Upper lobe of right lung (tissue), 1 donor: ENCODE results near the gene ABRACL. TPM values are rescaled to one million over a fixed set of nuclear protein-coding genes. Genes with fewer than 3 reads are reported as not detected.

ENCODE experiments used
- ATAC-seq: fragments of 200-7000 bp; cut with Tn5 transposase; one replicate; pipeline ENCODE4 v1.9.1; 2020; ENCODE audit warnings: mild to moderate bottlenecking, moderate library complexity
- DNase-seq: peaks from one replicate; pipeline ENCODE4 v3.0.0-alpha.2; 2020
- H3K27ac ChIP-seq: fragments of 200-600 bp; one replicate; pipeline ENCODE4 v1.8.0; 2022
- H3K27me3 ChIP-seq: fragments of 200-600 bp; one replicate; pipeline ENCODE4 v1.8.0; 2022; ENCODE audit warnings: mild to moderate bottlenecking
- H3K36me3 ChIP-seq: fragments of 200-600 bp; one replicate; pipeline ENCODE4 v1.8.0; 2022
- H3K4me1 ChIP-seq: fragments of 200-600 bp; one replicate; pipeline ENCODE4 v1.8.0; 2022
- H3K4me3 ChIP-seq: fragments of 200-600 bp; one replicate; pipeline ENCODE4 v1.8.0; 2022; ENCODE audit warnings: mild to moderate bottlenecking
- H3K9me3 ChIP-seq: fragments of 200-600 bp; one replicate; pipeline ENCODE4 v1.8.0; 2022
- intact Hi-C: fragments of 100-400 bp; cut with DNase I; formaldehyde crosslinking; loops from one replicate; pipeline ENCODE4 v1.11.0; 2022
- total RNA-seq: library from RNA; stranded (reverse); fragmentation: NEBNext Ultra II Directional; extraction: Animal tissue kit (Norgen Biotek cat#: 25700); gene quantifications from one replicate; pipeline ENCODE4 v1.2.1, GENCODE V29; 2021
- TF ChIP-seq, protein P1 (sequence below): fragments of 200-600 bp; IDR thresholded peaks from one replicate; pipeline ENCODE4 v1.8.0; 2022; ENCODE audit warnings: antibody characterized with exemption
- donor health status: DM: no; HTN: yes; CAD: no; lungs with severe emphysema.

ABRACL gene
- total RNA-seq, 1 donor from 2014 or later = 32.0 TPM

- no peaks in the 10 kb centered on the region for H3K27me3 ChIP-seq
- intact Hi-C loops = no loop called here
- H3K27ac ChIP-seq = no peak overlapping the region
Observed at GRCh38 chr6:139080255-139080920, 51.8 kb downstream of the ABRACL start.

DNA sequence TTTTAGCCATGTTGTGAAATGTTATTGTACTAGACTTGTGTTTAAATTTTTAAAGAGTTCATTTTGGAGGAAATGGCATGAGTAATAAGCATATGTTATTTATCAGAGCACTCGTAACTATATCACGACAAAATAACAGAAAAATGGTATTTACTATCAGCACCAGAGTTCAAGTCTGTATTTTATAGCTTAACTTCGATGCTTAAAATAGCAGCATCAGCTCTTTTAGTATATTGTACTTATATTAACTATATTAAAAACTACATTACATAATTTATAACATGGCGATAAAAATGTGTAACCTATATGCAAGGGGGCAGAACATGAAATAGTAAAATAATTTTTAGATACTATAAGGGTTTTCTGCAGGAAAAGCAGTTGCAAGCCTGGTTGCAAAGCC, 52.9 kb downstream of the ABRACL start:
- no peak overlapping the region for H3K4me3 ChIP-seq
- TF ChIP-seq, protein P1, sequence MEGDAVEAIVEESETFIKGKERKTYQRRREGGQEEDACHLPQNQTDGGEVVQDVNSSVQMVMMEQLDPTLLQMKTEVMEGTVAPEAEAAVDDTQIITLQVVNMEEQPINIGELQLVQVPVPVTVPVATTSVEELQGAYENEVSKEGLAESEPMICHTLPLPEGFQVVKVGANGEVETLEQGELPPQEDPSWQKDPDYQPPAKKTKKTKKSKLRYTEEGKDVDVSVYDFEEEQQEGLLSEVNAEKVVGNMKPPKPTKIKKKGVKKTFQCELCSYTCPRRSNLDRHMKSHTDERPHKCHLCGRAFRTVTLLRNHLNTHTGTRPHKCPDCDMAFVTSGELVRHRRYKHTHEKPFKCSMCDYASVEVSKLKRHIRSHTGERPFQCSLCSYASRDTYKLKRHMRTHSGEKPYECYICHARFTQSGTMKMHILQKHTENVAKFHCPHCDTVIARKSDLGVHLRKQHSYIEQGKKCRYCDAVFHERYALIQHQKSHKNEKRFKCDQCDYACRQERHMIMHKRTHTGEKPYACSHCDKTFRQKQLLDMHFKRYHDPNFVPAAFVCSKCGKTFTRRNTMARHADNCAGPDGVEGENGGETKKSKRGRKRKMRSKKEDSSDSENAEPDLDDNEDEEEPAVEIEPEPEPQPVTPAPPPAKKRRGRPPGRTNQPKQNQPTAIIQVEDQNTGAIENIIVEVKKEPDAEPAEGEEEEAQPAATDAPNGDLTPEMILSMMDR = no peak
- no peaks in the 10 kb centered on the region for H3K36me3 ChIP-seq
- ATAC-seq (no peak), DNase-seq (no peak)
- H3K4me1 ChIP-seq = no peaks in the 10 kb centered on the region
- no peak overlapping the region for H3K27ac ChIP-seq
- no peaks in the 10 kb centered on the region for H3K27me3 ChIP-seq
- H3K9me3 ChIP-seq = no peaks in the 10 kb centered on the region
- intact Hi-C loops = no loop called here

More at GRCh38 chr6:139080255-139080920, 51.8 kb downstream of the ABRACL start:
- TF ChIP-seq, protein P1 = no peak
- no peaks in the 10 kb centered on the region for H3K36me3 ChIP-seq
- DNase-seq (no peak), ATAC-seq (no peak)
- H3K9me3 ChIP-seq = no peaks in the 10 kb centered on the region
- H3K4me1 ChIP-seq = no peaks in the 10 kb centered on the region
- no peak overlapping the region for H3K4me3 ChIP-seq

DNA sequence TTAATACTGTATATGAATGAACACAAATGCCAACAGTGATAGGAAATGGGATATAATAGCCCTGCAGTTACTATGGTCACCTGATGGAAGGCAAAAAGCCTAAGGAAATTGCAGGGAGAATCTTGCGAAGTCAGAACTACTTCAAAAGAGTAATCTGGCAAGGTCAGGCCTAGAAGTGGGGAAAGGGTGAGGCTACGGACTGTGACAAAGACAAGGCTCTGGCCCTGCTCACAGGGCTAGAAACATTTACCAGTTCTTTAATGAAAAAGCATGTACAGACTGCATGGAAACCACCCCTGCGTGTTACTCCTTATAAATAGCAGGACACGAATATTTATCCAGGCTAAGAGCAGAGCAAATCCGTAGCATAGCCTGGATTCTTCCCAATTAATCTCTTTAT, 53.8 kb downstream of the ABRACL start:
- no peaks in the 10 kb centered on the region for H3K4me1 ChIP-seq
- no peak for DNase-seq
- no peaks in the 10 kb centered on the region for H3K36me3 ChIP-seq
- no peaks in the 10 kb centered on the region for H3K9me3 ChIP-seq
- no peak overlapping the region for H3K4me3 ChIP-seq
- H3K27ac ChIP-seq = no peak overlapping the region
- TF ChIP-seq, protein P1 = no peak
- ATAC-seq = no peak
- H3K27me3 ChIP-seq = no peaks in the 10 kb centered on the region
- intact Hi-C loops = no loop called here

GRCh38 chr6:139091826-139092225, 63.3 kb downstream of the ABRACL start:
- H3K27me3 ChIP-seq = no peaks in the 10 kb centered on the region
- H3K4me1 ChIP-seq = no peaks in the 10 kb centered on the region
- H3K36me3 ChIP-seq = no peaks in the 10 kb centered on the region
- DNase-seq (no peak), ATAC-seq (no peak)
- H3K9me3 ChIP-seq = no peaks in the 10 kb centered on the region
- no peak overlapping the region for H3K4me3 ChIP-seq
- intact Hi-C loops = no loop called here
- TF ChIP-seq, protein P1 = no peak
- no peak overlapping the region for H3K27ac ChIP-seq

Other genes starting within 250 kb of the ABRACL start
- gene ECT2L, start 232.7 kb upstream of the ABRACL start, total RNA-seq = not detected
- 35.4 TPM for gene REPS1, start 40.5 kb upstream of the ABRACL start, total RNA-seq
- 48.9 TPM for gene HECA, start 106.3 kb downstream of the ABRACL start, total RNA-seq